ENCODE measurements around the gene CLEC4F. TPM values are rescaled to one million over a fixed set of nuclear protein-coding genes. Genes with fewer than 3 reads are reported as not detected.

Gene CLEC4F
- total and polyA plus RNA-seq, 2 donors (not counting 3 experiments of a cell fraction or from before 2014, with no cell fraction given): not detected

DNA sequence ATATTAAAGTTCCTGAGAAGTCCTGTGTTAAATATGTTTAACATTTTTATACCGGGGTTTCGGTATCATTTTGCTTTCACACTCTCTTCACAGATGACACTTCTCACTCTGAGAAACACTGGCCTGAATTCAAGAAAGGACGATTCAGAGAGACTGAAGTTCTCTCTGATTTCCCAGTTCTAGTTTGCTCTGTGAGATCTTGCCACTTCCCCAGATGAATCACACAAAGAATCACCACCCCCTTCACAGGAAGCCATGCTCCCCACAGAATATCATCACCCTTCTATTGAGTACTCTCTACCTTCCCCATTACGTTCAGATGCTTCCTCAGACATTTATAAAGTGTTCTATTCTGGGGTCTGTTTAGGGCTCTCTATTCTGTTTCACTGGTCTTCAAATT, 31.3 kb upstream of the CLEC4F start:
- dilution Hi-C loops (cut with MboI; ENCODE audit: extremely low pct_ligation_motif_present, low sequenced_read_pairs) (no loop called here), intact Hi-C loops (cut with micrococcal nuclease) (no loop called here)
- DNase-seq (ENCODE audit: low read depth, low spot score): no peak
- TF ChIP-seq JUN (IDR thresholded peaks at IDR 0.05; ENCODE audit: borderline replicate concordance, insufficient read depth, insufficient read length, low read depth): no peak
- TF ChIP-seq, protein P1, sequence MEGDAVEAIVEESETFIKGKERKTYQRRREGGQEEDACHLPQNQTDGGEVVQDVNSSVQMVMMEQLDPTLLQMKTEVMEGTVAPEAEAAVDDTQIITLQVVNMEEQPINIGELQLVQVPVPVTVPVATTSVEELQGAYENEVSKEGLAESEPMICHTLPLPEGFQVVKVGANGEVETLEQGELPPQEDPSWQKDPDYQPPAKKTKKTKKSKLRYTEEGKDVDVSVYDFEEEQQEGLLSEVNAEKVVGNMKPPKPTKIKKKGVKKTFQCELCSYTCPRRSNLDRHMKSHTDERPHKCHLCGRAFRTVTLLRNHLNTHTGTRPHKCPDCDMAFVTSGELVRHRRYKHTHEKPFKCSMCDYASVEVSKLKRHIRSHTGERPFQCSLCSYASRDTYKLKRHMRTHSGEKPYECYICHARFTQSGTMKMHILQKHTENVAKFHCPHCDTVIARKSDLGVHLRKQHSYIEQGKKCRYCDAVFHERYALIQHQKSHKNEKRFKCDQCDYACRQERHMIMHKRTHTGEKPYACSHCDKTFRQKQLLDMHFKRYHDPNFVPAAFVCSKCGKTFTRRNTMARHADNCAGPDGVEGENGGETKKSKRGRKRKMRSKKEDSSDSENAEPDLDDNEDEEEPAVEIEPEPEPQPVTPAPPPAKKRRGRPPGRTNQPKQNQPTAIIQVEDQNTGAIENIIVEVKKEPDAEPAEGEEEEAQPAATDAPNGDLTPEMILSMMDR (IDR thresholded peaks at IDR 0.05; ENCODE audit: extremely low read depth in 1 of 2, insufficient read depth in 1 of 2, low read depth in 1 of 2, low read length in 2 of 2): no peak
- TF ChIP-seq, protein P2, sequence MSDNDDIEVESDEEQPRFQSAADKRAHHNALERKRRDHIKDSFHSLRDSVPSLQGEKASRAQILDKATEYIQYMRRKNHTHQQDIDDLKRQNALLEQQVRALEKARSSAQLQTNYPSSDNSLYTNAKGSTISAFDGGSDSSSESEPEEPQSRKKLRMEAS (IDR thresholded peaks at IDR 0.05; ENCODE audit: insufficient read depth, insufficient read length): no peak
- peak; percentile 10 for TF ChIP-seq FOS (IDR thresholded peaks at IDR 0.05; ENCODE audit: borderline replicate concordance, insufficient read depth, low read length)
- no peak for TF ChIP-seq GATA2 (IDR thresholded peaks at IDR 0.05; ENCODE audit: insufficient read depth, insufficient read length, low read depth, low read length)
- TF ChIP-seq POLR2AphosphoS5 (IDR thresholded peaks at IDR 0.05; ENCODE audit: insufficient read depth, low read depth, low read length): no peak
- no peak overlapping the region for H3K27ac ChIP-seq (ENCODE audit: insufficient read depth, low read depth, low read length)
- H4K20me1 ChIP-seq (replicated peaks; ENCODE audit: control insufficient read depth, extremely low read depth, insufficient read depth, low read length): no peaks in the 10 kb centered on the region
- CTCF ChIA-PET: interaction anchor here (1.1 to 1.7 kb wide), 5 partner anchors 9 to 149 kb away, joined by 3 to 7 read pairs (median 4); no protein-coding TSS in a partner anchor
- no peaks in the 10 kb centered on the region for H3K9me3 ChIP-seq (replicated peaks; ENCODE audit: control insufficient read depth, insufficient read depth, low read length)
- no peaks in the 10 kb centered on the region for H3K9me1 ChIP-seq (replicated peaks; ENCODE audit: control insufficient read depth, extremely low read depth, insufficient read depth, low read length)
- H3K4me2 ChIP-seq (ENCODE audit: insufficient read depth, low read length): no peak overlapping the region
- no peaks in the 10 kb centered on the region for H3K36me3 ChIP-seq (ENCODE audit: control insufficient read depth in 2 of 2, extremely low read depth in 1 of 2, insufficient read depth in 2 of 2, low read length in 2 of 2)
- no peaks in the 10 kb centered on the region for H3K79me2 ChIP-seq (ENCODE audit: control insufficient read depth, insufficient read depth, low read length)
- no peak overlapping the region for H3K9ac ChIP-seq (replicated peaks; ENCODE audit: extremely low read depth, insufficient read depth, low read length)
- no peak overlapping the region for H3K4me3 ChIP-seq (replicated peaks in 1 of 3; ENCODE audit: insufficient read depth in 1 of 3, low read depth in 1 of 3, low read length in 3 of 3)
- no TSS peak for BruUV-seq (replicated peaks)
- no peaks in the 10 kb centered on the region for H3K4me1 ChIP-seq (ENCODE audit: control insufficient read depth, extremely low read depth, insufficient read depth, low read length)
- H2AFZ ChIP-seq (ENCODE audit: low read depth, low read length): no peak overlapping the region
- peaks cover 9 to 17% of the 10 kb centered on the region in 2 experiments for H3K27me3 ChIP-seq (ENCODE audit: control insufficient read depth in 2 of 2, insufficient read depth in 2 of 2, low read length in 2 of 2)
- POLR2A ChIA-PET: no interaction called here
- FAIRE-seq: no peak
